Smooth muscle cell (in vitro differentiated cells): Measurements from ENCODE around the gene TBC1D4. TPM values are rescaled to one million over a fixed set of nuclear protein-coding genes. Genes with fewer than 3 reads are reported as not detected.
"Not testable (repeated sequence)": the region's sequence is repeated elsewhere in the genome, so short reads cannot be mapped to it uniquely, and the experiment has no call there.

Experiments used
- DNase-seq: peaks from one replicate; lab custom pipeline; 2025; ENCODE audit not compliant: unreplicated experiment; lab: John Stamatoyannopoulos, UW
- H2AFZ ChIP-seq: fragments of 200-600 bp; sonication (generic); 2 replicates; pipeline ENCODE4 v1.6.0; 2016; ENCODE audit warnings: antibody characterized with exemption, low read depth, mild to moderate bottlenecking
- H3F3A ChIP-seq: fragments of 200-600 bp; sonication (generic); 2 replicates; pipeline ENCODE4 v1.6.0; 2017; ENCODE audit warnings: antibody characterized with exemption, low read depth
- H3K27ac ChIP-seq: fragments of 200-600 bp; sonication (generic); 2 replicates; pipeline ENCODE4 v1.5.1; 2016; ENCODE audit warnings: low read depth, mild to moderate bottlenecking
- H3K27me3 ChIP-seq: fragments of 200-600 bp; sonication (generic); 2 replicates; pipeline ENCODE4 v1.6.1; 2016; ENCODE audit warnings: low read depth, mild to moderate bottlenecking
- H3K36me3 ChIP-seq: fragments of 200-600 bp; sonication (generic); 2 replicates; pipeline ENCODE4 v1.5.1; 2016; ENCODE audit warnings: low read depth
- H3K4me1 ChIP-seq: fragments of 200-600 bp; sonication (generic); 2 replicates; pipeline ENCODE4 v1.5.1; 2016; ENCODE audit warnings: low read depth
- H3K4me2 ChIP-seq: fragments of 200-600 bp; sonication (generic); 2 replicates; pipeline ENCODE4 v1.6.0; 2016; ENCODE audit warnings: mild to moderate bottlenecking
- H3K4me3 ChIP-seq: fragments of 200-600 bp; sonication (generic); 2 replicates; pipeline ENCODE4 v1.5.1; 2016; ENCODE audit warnings: mild to moderate bottlenecking
- H3K79me2 ChIP-seq: fragments of 200-600 bp; sonication (generic); 2 replicates; pipeline ENCODE4 v1.6.0; 2016; ENCODE audit warnings: low read depth, mild to moderate bottlenecking
- H3K9ac ChIP-seq: fragments of 200-600 bp; sonication (generic); 2 replicates; pipeline ENCODE4 v1.6.0; 2016; ENCODE audit warnings: low read depth
- H3K9me3 ChIP-seq: fragments of 200-600 bp; sonication (generic); replicated peaks from 2 replicates; pipeline ENCODE4 v1.5.1; 2016; ENCODE audit warnings: low read depth
- H4K20me1 ChIP-seq: fragments of 200-600 bp; sonication (generic); 2 replicates; pipeline ENCODE4 v1.6.0; 2016; ENCODE audit warnings: low read depth
- whole genome bisulfite sequencing: methylation state at CpG from one replicate; pipeline ENCODE4 v1.1.7; 2016; ENCODE audit warnings: low lambda C conversion rate; 5-methylcytosine and 5-hydroxymethylcytosine counted together
- polyA plus RNA-seq: library from polyadenylated mRNA; unstranded; fragments of >200 nt; fragmentation: Nextera tagmentation; extraction: Ambion mirVana; gene quantifications from 2 replicates; pipeline ENCODE4 v1.2.1, GENCODE V29; 2016
- total RNA-seq: library from RNA; depleted of rRNA; stranded (reverse); fragments of >200 nt; gene quantifications from 2 replicates; pipeline ENCODE4 v1.2.3, GENCODE V29; 2014
- TF ChIP-seq, protein P1 (sequence below): fragments of 200-600 bp; sonication (generic); IDR thresholded peaks from 2 replicates; pipeline ENCODE4 v1.5.1; 2017; ENCODE audit warnings: borderline replicate concordance, mild to moderate bottlenecking, antibody characterized with exemption; ENCODE audit not compliant: insufficient read depth, poor library complexity, severe bottlenecking

Gene TBC1D4
- total and polyA plus RNA-seq, 2 experiments from 2014 or later = 7.7 to 21.9 TPM

DNA sequence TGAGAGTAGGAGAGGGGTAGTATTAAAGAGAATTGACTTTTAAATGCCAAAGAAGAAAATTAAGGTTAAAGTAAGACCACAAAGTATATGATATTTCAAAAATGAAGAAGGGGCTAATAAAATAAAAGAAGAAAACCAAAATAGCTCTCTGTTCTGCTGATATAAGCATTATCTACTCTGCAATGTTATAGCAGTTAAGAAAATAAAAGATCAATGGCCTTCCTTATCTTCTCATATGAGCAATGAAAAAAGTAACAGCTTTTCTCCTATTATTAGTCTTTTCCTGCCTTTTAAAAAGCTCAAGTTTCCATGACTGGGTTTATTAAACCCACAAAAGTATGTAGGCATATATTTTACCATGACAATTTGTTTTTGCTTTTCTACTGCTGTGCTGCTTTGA is 126.4 kb downstream of the TBC1D4 start:
- H3K9me3 ChIP-seq = no peaks in the 10 kb centered on the region
- no peaks in the 10 kb centered on the region for H4K20me1 ChIP-seq
- H3K27me3 ChIP-seq = no peaks in the 10 kb centered on the region
- H3K27ac ChIP-seq = no peak overlapping the region
- H2AFZ ChIP-seq = no peak overlapping the region
- H3F3A ChIP-seq = no peaks in the 10 kb centered on the region
- TF ChIP-seq, protein P1, sequence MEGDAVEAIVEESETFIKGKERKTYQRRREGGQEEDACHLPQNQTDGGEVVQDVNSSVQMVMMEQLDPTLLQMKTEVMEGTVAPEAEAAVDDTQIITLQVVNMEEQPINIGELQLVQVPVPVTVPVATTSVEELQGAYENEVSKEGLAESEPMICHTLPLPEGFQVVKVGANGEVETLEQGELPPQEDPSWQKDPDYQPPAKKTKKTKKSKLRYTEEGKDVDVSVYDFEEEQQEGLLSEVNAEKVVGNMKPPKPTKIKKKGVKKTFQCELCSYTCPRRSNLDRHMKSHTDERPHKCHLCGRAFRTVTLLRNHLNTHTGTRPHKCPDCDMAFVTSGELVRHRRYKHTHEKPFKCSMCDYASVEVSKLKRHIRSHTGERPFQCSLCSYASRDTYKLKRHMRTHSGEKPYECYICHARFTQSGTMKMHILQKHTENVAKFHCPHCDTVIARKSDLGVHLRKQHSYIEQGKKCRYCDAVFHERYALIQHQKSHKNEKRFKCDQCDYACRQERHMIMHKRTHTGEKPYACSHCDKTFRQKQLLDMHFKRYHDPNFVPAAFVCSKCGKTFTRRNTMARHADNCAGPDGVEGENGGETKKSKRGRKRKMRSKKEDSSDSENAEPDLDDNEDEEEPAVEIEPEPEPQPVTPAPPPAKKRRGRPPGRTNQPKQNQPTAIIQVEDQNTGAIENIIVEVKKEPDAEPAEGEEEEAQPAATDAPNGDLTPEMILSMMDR = no peak
- H3K4me3 ChIP-seq = no peak overlapping the region
- no peaks in the 10 kb centered on the region for H3K36me3 ChIP-seq
- no peak for DNase-seq
- H3K9ac ChIP-seq = no peak overlapping the region
- peak overlapping the region; percentile 12 for H3K4me2 ChIP-seq
- H3K4me1 ChIP-seq = peaks cover 22% of the 10 kb centered on the region
- no peaks in the 10 kb centered on the region for H3K79me2 ChIP-seq

DNA sequence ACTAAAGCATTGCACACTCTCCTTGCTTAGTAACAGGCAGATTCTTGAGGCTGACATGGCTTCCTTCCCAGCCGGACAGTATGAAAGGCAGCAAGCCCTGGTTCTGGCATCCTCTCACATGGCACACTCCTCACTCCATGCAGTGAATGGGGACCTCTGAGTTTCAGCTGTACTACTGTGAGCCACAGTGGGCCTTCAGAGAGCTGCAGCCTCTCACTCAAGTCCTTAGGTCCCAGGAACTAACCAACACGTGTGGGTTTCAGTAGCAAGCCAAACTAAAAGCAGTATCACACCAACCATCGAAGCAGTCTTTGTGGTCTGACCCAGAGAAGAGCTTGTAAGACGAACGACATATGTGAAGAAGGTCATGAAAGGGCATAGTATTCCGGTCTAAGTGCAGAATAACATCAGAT is 128.2 kb downstream of the TBC1D4 start:
- TF ChIP-seq, protein P1 = no peak
- Histone ChIP-seq H3K4me1 (peaks cover 7% of the 10 kb centered on the region), H3K27me3 (no peaks in the 10 kb centered on the region), H2AFZ (no peak overlapping the region), H3K36me3 (no peaks in the 10 kb centered on the region), H3K9me3 (no peaks in the 10 kb centered on the region), H3K27ac (no peak overlapping the region), H3K4me2 (no peak overlapping the region), H3K79me2 (no peaks in the 10 kb centered on the region), H4K20me1 (no peaks in the 10 kb centered on the region), H3K4me3 (no peak overlapping the region), H3K9ac (no peak overlapping the region), H3F3A (no peaks in the 10 kb centered on the region)
- no peak for DNase-seq
- 87% methylated on average over 6 of the region's 6 CpGs for WGBS

DNA sequence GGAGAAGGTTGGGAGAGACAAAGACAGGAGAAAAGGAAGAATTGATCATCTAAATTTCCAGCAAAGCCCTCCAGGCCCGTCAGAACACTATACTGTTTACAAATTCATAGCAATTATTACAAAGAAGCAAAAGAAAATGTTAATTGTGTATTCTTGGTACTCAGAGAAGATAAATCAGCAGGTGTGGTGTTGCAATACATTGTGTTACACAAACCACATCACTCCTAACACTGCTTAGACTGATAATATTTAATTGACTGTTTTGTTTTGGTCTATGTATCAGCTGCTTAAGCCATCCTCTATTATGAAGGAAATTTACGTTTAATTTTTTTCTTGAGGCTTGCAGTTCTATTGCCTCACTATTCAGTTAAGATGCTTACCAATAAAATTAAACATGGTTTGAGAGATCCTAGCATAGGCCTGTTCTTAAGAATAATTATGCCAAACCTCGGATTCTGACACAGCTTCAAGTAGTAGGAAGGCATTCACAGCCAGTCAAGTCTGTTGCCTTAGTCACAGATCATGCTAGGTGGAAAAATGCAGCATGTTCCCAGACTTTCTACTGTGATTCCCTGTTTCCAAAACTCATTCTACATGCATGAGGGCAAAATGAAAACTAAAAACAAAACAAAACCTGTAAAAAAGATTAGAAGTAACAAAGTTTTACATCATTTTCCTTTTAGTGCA is 129.2 kb downstream of the TBC1D4 start:
- Histone ChIP-seq H3K4me2 (no peak overlapping the region), H3K27me3 (no peaks in the 10 kb centered on the region), H3K4me3 (no peak overlapping the region), H4K20me1 (no peaks in the 10 kb centered on the region), H3K27ac (no peak overlapping the region), H3F3A (no peaks in the 10 kb centered on the region), H3K4me1 (no peaks in the 10 kb centered on the region), H3K79me2 (no peaks in the 10 kb centered on the region), H3K36me3 (no peaks in the 10 kb centered on the region), H3K9ac (no peak overlapping the region), H3K9me3 (no peaks in the 10 kb centered on the region), H2AFZ (no peak overlapping the region)
- TF ChIP-seq, protein P1 = no peak
- 91% methylated on average over 3 of the region's 3 CpGs for WGBS
- no peak for DNase-seq

DNA sequence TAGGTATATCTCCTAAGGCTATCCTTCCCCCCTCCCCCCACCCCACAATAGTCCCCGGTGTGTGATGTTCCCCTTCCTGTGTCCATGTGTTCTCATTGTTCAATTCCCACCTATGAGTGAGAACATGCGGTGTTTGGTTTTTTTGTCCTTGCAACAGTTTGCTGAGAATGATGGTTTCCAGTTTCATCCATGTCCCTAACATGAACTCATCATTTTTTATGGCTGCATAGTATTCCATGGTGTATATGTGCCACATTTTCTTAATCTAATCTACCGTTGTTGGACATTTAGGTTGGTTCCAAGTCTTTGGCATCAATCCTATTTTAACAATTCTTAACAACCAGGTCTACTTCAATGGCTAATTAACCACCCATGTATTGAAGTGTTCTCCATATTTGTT is 130.4 kb downstream of the TBC1D4 start:
- not testable (repeated sequence) for H3K27me3 ChIP-seq, H3K79me2 ChIP-seq, H3K27ac ChIP-seq, H3F3A ChIP-seq, H3K4me1 ChIP-seq, H3K9me3 ChIP-seq, H3K4me2 ChIP-seq, H2AFZ ChIP-seq, H4K20me1 ChIP-seq, H3K36me3 ChIP-seq, H3K4me3 ChIP-seq, DNase-seq, H3K9ac ChIP-seq
- 100% methylated on average over 3 of the region's 3 CpGs for WGBS
